GM13977 (cell line): ENCODE results near the gene UQCR11.
A peak's percentile ranks its signal among the peaks of the same experiment; 100 is the strongest.

Source experiments
- DNase-seq: peaks from one replicate; pipeline ENCODE4 v3.0.0; 2012; ENCODE audit warnings: low spot score
- in situ Hi-C: fragments of 300-500 bp; cut with MboI; formaldehyde crosslinking; loops from one replicate; pipeline ENCODE4 v1.12.0; 2022; ENCODE audit warnings: low sequenced_read_pairs, low pct_unique_long_range_greater_than_20kb, mixed read lengths, inconsistent platforms; ENCODE audit not compliant: unreplicated experiment
- TF ChIP-seq, protein P1 (sequence below): IDR thresholded peaks from 2 replicates; pipeline ENCODE4 v1.5.1; 2012; ENCODE audit warnings: mild to moderate bottlenecking, control low read depth; ENCODE audit not compliant: insufficient read depth; ENCODE audit errors: extremely low read depth, missing control alignments

UQCR11 gene

DNA sequence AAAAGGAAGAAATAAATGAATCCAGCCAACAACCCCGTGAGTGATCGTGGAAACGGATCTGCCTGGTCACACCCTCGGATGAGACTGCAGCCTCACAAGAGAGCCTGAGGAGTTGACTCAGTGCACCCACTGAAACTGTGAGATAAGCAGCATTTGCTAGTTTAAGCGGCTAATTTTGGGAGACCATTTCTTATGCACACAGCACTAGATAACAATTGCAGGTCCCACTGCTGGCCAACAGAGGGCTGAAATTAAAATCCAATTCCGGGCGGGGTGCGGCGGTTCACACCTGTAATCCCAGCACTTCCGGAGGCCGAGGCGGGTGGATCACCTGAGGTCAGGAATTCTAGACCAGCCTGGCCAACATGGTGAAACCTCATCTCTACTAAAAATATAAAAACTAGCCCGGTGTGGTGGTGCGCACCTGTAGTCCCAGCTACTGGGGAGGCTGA lies 3.6 kb downstream of the UQCR11 start:
- in situ Hi-C loops: no loop called here
- no peak for DNase-seq
- TF ChIP-seq, protein P1, sequence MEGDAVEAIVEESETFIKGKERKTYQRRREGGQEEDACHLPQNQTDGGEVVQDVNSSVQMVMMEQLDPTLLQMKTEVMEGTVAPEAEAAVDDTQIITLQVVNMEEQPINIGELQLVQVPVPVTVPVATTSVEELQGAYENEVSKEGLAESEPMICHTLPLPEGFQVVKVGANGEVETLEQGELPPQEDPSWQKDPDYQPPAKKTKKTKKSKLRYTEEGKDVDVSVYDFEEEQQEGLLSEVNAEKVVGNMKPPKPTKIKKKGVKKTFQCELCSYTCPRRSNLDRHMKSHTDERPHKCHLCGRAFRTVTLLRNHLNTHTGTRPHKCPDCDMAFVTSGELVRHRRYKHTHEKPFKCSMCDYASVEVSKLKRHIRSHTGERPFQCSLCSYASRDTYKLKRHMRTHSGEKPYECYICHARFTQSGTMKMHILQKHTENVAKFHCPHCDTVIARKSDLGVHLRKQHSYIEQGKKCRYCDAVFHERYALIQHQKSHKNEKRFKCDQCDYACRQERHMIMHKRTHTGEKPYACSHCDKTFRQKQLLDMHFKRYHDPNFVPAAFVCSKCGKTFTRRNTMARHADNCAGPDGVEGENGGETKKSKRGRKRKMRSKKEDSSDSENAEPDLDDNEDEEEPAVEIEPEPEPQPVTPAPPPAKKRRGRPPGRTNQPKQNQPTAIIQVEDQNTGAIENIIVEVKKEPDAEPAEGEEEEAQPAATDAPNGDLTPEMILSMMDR: no peak

GRCh38 chr19:1599460-1599846 lies 5.8 kb downstream of the UQCR11 start:
- DNase-seq: no peak
- in situ Hi-C loops: no loop called here
- TF ChIP-seq, protein P1: no peak

DNA sequence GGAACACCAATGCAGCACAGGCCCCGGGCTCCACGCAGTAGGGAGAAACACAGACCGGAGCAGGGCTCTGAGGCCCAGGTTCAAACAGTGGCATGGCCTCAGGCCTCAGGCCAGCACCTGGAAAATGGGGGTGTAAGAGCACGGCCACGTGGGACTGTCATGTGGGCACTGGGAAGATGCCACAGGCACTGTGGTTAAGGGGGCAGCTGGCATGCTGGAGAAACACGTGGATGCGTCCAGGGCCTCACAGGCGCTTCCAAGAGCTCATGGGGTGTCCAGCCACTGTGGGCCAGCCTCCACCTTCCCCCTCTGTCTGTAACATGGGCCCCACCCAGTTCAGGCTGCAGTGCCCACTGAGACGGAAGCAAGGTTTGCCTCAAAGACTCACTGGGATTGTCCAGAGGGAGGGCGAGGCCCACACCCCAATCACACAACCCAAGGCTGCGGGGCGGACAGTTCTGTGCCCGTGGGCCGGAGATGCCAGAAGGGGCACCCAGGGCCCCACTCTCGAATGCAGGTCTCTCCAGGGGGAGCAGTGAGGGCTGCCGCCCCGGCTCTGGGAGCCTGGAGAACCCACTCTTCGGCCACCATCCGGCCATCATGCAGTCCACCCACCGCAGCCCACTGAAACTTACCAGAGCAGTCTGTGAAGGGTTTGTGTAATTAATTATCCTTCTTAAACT lies 6.3 kb downstream of the UQCR11 start:
- DNase-seq: no peak
- in situ Hi-C loops: no loop called here
- TF ChIP-seq, protein P1: no peak

DNA sequence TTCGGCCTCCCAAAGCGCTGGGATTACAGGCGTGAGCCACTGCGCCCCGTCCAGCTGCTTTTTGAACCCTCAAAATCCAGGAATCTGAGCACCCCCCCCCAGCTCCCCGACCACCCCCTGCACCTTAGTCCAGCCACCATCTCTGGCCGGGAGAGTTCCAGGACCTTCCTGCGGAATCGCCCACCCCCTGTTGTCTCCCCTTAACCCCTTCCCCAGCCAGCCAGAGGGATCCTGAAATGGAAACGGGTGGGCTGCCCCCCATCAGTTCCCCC lies 11.8 kb downstream of the UQCR11 start:
- no peak for DNase-seq
- in situ Hi-C loops: no loop called here
- TF ChIP-seq, protein P1: no peak

GRCh38 chr19:1592755-1593500 lies 12.3 kb downstream of the UQCR11 start, which contains the start of gene MBD3:
TSS of gene MBD3 (minus strand) at chr19:1592865. CDS start at chr19:1592631, 234 bp downstream.
- peak; percentile 99 for DNase-seq
- in situ Hi-C loops: no loop called here
- TF ChIP-seq, protein P1: no peak

- TF ChIP-seq, protein P1: no peak
- in situ Hi-C loops: no loop called here
- DNase-seq: peak; percentile 99
Observed at GRCh38 chr19:1592024-1592754, 13.1 kb downstream of the UQCR11 start.
